ENCODE data around the gene TANC1.

TANC1 gene

GRCh38 chr2:159206736-159207380 lies 238.4 kb downstream of the TANC1 start:
- no peak for DNase-seq

DNA sequence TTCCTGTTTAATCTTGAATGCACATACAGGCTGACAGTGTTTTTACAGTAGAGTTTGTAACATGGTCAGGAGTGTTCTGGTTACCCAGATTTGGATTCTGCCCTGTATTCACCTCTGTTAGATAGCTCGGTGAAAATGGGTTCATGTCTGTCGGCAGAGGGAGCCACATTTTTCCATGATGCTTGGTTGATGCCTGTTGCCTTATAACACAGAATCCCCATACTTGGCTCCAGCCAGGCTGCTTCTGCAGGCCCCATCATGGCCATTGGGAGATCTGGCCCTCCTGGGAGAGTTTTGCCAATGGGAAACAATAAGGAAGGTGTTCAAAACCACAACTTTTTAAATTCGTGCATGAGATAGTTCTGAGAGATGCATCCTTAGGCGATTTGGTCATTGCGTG lies 240.0 kb downstream of the TANC1 start:
- DNase-seq, result peak; percentile 44

DNA sequence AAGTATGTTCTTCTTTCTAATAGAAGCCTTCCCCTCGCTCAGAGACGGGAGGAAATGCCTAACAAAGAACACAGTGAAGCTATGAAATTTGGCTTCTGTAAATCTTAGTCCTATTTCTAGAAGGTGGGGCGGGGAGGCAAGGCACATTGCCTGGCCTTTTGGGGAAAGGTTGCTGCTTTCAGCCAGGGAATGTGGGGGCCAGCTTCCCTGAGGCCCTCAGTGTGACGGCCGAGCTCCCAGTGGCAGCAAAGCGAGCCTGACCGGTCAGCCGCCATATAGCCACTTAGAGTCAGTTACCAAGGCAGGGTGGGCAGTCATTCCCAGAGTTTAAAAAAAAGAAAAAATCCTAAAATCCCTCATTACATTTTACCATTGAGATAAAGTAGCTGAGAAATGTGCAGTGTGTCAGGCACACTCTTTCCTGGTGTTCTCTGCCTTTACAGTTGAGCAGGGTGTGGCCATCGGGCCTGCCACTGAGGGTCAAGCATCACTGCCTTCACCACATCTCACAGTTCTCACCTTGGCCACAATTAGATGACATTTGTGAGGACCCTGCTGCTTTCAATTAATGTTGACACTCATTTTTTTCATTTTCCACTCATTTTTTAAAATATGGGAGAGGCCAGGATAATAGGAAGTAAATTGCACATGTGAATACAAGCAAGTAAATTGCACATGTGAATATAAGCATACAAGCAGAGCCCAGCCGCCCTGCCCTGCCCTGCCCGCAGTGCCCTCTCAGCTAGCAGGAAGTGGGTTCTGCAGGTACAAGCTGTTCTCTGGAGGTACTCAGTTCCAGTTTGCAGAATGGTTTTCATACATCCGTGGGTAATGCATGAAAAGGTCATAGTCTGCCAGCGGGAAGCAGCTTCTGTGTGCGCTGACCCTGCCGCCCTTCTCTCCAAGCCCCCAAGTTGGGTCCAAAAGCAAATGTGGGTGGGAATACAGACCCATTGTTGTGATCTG lies 241.2 kb downstream of the TANC1 start:
- DNase-seq, result peak; percentile 29

DNA sequence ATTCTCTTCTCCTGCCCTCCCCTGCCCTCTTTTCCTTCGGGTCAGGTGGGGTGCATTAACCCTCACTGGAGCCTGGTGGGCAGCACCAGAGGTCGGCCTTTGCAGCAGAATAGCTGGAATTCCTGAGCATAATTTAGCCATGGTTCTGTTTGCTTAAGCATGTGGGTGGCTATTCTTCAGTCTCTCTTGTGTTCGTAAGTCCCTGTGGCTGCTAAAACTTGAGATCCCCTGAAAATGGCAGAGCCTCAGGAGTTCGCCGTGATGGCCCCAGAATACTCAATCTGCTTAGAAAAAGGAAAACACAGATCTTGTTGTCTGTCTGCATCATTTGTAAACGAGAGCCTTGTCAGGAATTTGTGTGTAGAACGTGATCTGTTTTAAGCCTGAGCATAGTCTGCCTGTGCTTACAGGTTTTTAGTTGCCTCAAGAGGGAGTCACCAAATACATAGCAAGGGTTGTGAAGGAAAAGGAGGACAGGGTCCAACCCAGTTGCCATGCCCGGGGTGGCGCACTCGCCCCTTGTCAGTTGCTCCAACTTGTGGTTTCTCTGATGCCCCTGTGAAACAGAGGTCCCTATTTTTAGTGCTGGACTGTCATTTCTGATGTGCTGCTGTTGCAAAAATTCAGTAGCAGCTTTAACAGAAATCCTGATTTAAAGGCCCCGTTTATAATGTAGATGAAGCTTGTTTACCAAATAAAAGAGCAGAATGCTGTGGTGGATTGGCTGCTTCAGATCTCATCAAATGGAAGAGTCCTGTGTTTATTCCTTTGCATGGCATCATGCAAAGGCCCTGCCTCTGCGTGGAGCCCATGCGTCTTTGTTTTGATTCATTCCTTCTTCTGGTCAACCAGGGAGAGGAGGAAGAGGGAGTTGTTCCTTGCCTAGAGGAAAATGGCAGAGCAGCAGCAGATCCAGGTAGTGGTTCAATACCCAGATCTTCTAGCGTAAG lies 243.3 kb downstream of the TANC1 start:
- peak; percentile 91 for DNase-seq

GRCh38 chr2:159213296-159213695 lies 244.9 kb downstream of the TANC1 start:
- DNase-seq, result no peak

DNA sequence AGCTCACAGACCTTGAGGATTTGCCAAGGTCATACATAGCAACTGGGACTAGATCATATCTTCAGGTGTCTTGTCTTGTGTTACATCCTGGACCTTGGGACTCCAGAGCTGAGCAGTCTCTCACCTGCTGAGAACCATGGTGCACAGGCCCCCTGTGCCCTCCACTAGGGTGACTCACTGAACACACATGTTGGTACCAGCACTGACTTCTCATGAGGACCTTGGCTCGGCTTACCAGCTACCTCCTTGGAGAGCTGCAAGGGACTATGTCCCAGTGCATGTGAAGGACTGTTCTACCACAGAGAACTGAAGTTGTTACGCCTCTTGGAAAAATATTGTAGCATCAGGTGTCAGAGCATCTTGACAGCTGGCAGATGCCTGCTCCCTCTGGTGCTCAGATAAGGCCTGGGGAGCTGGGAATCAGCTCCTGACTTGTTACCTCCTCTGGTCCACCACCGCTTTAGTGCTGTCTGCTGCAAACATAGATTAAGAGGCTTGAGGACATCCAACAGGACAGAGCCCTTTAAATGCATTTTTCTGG lies 246.0 kb downstream of the TANC1 start:
- DNase-seq, result no peak

DNA sequence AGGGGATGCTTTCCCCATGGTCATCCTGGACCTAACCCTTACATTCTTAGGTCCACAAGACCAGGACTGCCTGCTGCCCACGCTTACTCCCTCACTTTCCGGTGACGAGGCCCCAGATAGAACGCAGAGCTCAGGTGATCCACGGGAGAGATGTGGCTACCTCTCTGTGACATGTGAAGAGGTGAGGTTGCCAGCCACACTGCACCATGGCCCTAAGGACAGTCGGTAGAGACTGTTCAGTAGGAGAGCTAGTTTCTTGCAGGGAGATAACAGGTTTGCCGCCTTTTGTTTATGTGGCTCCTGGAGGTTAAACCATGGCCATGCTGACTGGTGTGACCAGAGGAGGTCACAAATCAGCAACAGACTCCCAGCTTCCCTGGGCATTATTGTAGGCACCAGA lies 246.7 kb downstream of the TANC1 start:
- no peak for DNase-seq

DNA sequence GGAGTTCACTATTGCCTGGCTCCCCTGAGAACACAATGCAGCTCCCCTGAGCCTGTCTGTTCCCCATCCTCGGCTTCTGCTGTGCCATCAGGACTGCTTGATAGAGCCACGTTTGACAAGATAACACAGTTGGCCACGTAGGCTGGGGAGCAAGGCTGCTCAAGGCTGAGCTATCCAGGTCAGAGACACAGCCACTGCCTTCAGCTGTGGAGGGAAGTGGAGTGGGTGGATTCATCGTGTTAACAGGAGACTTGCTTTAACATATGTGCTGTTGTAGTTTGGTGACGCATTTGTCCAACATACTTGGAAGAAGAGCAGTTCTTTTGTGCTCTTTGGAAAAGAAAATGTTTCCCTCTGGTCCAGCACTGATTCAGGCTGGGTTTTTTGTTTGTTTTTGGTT lies 249.2 kb downstream of the TANC1 start:
- DNase-seq, result no peak

DNA sequence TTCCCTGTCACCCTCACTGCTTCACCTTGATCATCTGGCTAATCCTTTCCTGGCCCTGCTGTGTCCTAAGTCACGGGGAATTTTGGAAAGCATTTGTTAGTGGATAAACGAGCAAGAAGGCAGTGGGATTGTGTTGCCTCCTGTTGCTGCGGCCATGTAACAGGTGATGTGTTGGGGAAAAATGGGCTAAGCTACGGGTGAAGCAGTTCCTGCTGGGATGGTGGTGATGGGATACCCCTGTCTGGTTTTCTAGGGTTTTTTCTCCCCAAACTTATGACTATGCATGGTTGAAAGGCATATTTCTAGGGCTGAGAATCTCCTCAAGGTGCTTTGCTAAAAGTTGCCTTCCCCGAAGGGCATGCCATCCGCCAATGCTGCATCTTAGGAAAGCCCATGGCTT lies 249.9 kb downstream of the TANC1 start:
- DNase-seq, result no peak

DNA sequence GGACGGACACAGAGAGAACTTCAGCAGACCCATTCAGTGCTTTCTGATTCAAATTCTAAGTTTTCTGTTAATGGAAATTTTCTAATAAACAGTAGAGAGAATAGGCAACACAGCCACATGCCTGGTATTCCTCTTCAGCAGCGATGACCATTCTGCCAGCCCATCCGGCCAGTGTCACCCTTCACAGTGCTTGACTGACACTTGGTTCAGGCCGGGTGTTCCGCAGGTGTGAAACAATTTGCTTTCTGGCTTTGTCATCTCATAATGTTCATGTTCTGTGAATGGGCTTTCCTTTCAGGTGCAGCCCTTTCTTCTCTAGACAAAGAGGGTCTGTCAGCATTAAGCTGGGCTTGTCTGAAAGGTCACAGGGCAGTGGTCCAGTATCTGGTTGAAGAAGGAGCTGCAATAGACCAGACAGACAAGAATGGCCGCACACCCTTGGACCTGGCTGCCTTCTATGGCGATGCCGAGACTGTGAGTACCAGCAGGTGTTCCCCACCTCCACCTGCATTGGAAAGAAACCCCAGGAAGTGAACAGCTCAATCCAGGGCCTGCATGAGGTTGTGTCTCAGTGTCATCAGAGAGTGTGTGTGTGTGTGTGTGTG lies 251.1 kb downstream of the TANC1 start:
- no peak for DNase-seq

DNA sequence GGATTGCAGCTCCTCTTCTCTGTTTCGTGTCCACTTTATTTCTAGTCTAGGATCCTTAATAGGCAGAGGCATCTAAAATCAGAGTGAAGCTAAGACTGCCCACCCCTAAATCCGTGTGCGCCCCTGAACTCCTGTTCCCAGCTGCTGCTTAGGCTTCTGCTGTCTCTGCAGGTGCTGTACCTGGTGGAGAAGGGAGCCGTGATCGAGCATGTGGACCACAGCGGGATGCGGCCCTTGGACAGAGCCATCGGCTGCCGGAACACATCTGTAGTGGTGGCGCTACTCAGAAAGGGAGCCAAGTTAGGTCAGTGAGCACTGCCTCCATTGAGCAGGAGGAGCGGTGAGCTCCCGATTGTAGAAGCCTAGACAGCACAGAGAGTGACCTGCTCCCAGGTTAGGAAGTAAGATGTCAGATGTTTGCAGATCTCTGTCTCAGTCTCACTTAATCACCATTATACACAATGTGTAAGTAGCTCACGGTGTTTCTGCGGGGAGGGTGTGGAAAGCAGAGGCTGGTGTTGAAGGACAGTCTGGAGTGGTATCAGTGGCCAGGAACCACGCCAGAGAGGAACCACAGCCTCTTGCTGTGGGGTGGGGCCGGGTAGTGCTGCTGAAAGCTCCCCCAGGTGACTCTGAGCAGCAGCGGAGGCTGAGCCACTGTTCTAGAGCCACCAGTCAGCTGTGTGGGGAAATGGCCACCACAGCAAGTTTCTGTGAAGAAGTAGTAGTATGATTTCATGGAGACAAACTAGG lies 255.8 kb downstream of the TANC1 start:
- no peak for DNase-seq

GRCh38 chr2:159225025-159226016 lies 256.9 kb downstream of the TANC1 start:
- DNase-seq, result no peak

GRCh38 chr2:159226059-159226461 lies 257.6 kb downstream of the TANC1 start:
- DNase-seq, result no peak

GRCh38 chr2:159226608-159227385 lies 258.4 kb downstream of the TANC1 start:
- no peak for DNase-seq

DNA sequence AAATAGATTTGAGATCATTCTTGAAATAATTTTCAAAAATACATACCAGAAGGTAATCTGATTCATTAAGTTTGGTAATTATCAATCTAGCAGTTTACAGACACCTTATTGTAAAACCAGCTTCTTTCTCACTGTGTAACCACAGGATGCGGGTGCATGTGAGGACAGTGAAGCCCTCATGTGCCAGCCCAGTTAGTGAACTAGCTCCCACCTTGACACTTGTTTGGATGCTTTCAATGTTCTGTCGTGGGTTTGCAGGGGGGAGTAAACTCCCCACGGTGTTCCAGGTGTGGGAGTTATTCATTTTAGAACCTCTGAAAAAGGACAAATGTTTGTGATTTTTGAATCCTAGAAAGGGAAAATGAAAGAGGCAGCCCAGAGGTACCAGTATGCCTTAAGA lies 259.0 kb downstream of the TANC1 start:
- no peak for DNase-seq

GRCh38 chr2:159228081-159228581 lies 259.7 kb downstream of the TANC1 start:
- DNase-seq, result no peak

DNA sequence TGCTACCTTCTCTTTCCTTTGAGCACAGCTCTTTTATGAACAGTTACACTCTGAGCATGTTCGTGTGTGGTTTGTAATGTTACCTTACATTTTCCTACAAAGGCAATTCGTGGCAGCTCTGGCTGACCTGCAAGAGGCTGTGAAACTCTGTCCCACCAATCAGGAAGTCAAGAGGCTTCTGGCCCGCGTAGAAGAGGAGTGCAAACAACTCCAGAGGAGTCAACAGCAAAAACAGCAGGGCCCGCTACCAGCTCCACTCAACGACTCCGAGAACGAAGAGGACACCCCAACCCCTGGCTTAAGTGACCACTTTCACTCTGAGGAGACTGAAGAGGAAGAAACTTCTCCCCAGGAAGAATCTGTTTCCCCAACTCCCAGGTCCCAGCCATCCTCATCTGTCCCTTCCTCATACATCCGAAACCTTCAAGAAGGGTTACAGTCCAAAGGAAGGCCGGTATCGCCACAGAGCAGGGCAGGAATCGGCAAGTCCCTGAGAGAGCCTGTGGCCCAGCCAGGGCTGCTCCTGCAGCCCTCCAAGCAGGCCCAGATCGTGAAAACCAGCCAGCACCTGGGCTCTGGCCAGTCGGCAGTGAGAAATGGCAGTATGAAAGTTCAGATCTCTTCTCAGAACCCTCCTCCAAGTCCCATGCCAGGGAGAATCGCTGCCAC lies 261.2 kb downstream of the TANC1 start:
- DNase-seq, result no peak

- DNase-seq, result no peak
These were observed 261.9 kb downstream of the TANC1 start for GRCh38 chr2:159230145-159230877.

All from islet precursor cell (in vitro differentiated cells).